HUES64 (cell line): ENCODE data around the gene ZNF491.
"Not testable (repeated sequence)": the region's sequence is repeated elsewhere in the genome, so short reads cannot be mapped to it uniquely, and the experiment has no call there.

ENCODE experiments used
- H3K27ac ChIP-seq: 2 replicates; pipeline ENCODE4 v1.7.0; 2013; ENCODE audit warnings: low read depth, low read length, inconsistent platforms
- H3K27me3 ChIP-seq: 2 replicates; pipeline ENCODE4 v1.6.1; 2013; ENCODE audit warnings: mild to moderate bottlenecking, low read length; ENCODE audit not compliant: insufficient read depth
- H3K36me3 ChIP-seq: 2 replicates; pipeline ENCODE4 v1.6.1; 2013; ENCODE audit warnings: mild to moderate bottlenecking, low read length; ENCODE audit not compliant: insufficient read depth
- H3K4me1 ChIP-seq: 2 replicates; pipeline ENCODE4 v1.6.1; 2013; ENCODE audit warnings: mild to moderate bottlenecking, low read length, moderate library complexity; ENCODE audit not compliant: insufficient read depth
- H3K4me3 ChIP-seq: 2 replicates; pipeline ENCODE4 v1.5.1; 2013; ENCODE audit warnings: mild to moderate bottlenecking, low read length, moderate library complexity
- H3K9ac ChIP-seq: 2 replicates; pipeline ENCODE4 v1.6.1; 2013; ENCODE audit warnings: mild to moderate bottlenecking, low read depth, low read length
- H3K9me3 ChIP-seq: 2 replicates; pipeline ENCODE4 v1.6.1; 2013; ENCODE audit warnings: low read depth, low read length; ENCODE audit not compliant: insufficient read depth
- WGBS: fragments of 150-250, 120-280 bp; methylation state at CpG from one replicate; pipeline ENCODE4 v1.1.7; 2013; ENCODE audit warnings: missing lambda C conversion rate; 5-methylcytosine and 5-hydroxymethylcytosine counted together

The ZNF491 gene

DNA sequence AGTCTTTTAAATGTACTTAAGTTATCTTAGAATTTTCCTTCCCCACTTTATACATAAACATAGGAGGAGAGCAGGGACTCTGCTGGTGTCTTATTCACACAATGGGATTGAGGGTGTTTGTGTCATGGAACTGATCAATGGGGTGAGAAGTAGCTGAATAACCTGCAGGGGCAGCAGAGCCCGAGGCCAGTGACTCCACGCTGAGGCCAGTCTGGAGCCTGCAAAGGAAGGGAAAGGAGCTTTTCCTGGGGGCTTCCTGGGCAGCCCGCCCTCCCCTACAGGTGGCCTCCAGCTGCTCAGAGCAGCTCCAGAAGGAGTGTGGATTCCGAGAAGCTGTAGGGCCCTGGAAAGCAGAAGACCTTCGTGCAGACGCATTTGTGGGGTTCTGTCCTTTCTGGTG, 49.3 kb downstream of the ZNF491 start:
- H3K4me3 ChIP-seq, H3K36me3 ChIP-seq, H3K4me1 ChIP-seq, H3K27ac ChIP-seq, H3K27me3 ChIP-seq, H3K9ac ChIP-seq: not testable (repeated sequence)
- WGBS = 51% methylated on average over 6 of the region's 6 CpGs
- peaks cover 11% of the 10 kb centered on the region; the same call in 1 of the 2 replicates for H3K9me3 ChIP-seq

DNA sequence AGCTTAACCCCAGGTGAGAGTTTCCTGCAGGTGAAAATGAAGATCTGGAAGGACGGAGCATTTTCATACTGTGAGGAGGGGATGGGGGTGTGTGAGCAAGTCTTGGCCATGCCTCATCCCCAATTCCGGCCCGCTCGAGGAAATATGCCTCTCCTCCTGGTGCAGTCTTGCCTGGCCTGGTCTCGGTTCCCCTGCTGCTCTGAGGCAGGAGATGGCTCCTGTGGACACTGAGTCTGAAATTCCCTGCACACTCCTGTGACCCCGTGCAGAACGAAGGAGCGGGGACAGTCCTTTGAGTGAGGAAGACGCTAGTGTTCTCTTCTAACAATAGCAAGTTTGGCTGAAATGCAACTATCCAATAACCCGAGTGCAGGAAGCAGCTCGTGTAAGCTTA, 49.9 kb downstream of the ZNF491 start:
- no peaks in the 10 kb centered on the region for H3K4me1 ChIP-seq
- WGBS = 91% methylated on average over 11 of the region's 11 CpGs
- H3K9me3 ChIP-seq = peaks cover 11% of the 10 kb centered on the region; the same call in 1 of the 2 replicates
- peak overlapping the region; percentile 54; the same call in 1 of the 2 replicates for H3K4me3 ChIP-seq
- peaks cover 6% of the 10 kb centered on the region; the same call in 1 of the 2 replicates for H3K27me3 ChIP-seq
- no peak overlapping the region for H3K9ac ChIP-seq
- no peak overlapping the region for H3K27ac ChIP-seq
- no peaks in the 10 kb centered on the region for H3K36me3 ChIP-seq

DNA sequence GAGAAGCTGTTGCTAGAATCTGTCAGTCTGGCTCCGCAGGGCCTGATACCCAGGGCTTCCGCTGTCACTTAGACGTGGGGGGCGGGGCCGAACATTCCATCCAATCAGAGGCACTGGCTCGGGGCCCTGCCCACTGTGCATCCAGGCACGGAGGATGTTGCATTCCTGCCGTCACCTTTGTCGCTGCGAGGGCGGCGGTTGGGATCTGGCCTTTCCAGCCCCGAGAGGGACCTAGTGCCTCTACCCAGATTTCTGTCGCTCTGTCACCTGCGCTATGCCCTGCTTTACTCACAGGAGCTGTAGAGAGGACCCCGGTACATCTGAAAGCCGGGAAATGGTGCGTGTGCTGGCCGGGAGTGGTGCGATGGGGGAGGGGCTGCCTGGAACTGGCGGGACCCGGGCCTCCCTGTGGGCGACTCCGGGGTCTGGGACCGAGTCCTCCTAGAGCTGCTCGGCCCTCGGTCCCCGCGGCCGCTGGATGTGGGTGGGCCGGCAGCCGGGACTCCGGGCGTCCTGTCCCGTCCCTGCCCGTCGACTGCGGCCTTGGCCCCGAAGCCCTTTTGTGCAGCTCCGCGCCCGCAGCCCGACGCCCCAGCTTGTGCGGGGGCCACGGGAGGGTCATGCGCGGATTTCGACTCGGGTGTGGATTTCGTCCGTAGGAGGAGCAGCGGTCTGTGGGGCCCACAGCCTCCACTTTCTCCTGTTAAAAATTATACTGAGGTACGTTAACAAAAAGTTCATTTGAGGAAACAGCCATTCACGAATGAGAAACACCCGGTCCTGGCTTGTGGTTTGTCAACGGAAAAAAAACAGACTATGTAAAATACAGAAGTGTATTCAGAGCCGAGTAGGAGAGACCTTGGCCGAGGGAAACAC, 50.5 kb downstream of the ZNF491 start, which contains the start of gene ZNF439:
ZNF439 (plus strand) TSS at position 133 of the 876 bp plus-strand sequence; CDS start at position 275, 142 bp downstream.
- Histone ChIP-seq H3K4me1 (no peaks in the 10 kb centered on the region), H3K36me3 (no peaks in the 10 kb centered on the region), H3K27ac (no peak within 1 kb of the TSS), H3K27me3 (peaks cover 6% of the 10 kb centered on the region; the same call in 1 of the 2 replicates), H3K9ac (no peak within 1 kb of the TSS; the same call in 1 of the 2 replicates), H3K4me3 (peak within 1 kb of the TSS; percentile 54), H3K9me3 (peaks cover 17% of the 10 kb centered on the region)
- WGBS = 91% methylated on average over 59 of the region's 59 CpGs

DNA sequence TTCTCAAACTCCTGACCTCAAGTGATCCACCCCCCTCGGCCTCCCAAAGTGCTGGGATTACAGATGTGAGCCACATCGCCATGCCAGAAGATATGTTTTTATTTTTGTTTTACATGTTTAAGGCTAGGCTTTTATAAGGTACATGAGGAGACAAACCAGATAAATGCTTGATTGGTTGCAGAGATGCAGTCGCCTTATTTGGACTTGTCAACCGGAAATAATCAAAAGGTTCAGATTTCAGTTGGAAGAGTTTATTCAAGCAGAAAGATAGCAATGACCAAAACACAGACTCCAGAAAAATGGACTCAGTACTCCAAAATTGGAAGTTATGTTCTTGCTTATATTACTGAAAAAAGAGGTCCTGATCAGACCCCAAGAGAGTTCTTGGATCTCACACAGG, 52.0 kb downstream of the ZNF491 start:
- H3K36me3 ChIP-seq, H3K4me1 ChIP-seq, H3K27ac ChIP-seq, H3K27me3 ChIP-seq, H3K4me3 ChIP-seq, H3K9ac ChIP-seq: not testable (repeated sequence)
- 93% methylated on average over 4 of the region's 4 CpGs for WGBS
- peaks cover 25% of the 10 kb centered on the region for H3K9me3 ChIP-seq

DNA sequence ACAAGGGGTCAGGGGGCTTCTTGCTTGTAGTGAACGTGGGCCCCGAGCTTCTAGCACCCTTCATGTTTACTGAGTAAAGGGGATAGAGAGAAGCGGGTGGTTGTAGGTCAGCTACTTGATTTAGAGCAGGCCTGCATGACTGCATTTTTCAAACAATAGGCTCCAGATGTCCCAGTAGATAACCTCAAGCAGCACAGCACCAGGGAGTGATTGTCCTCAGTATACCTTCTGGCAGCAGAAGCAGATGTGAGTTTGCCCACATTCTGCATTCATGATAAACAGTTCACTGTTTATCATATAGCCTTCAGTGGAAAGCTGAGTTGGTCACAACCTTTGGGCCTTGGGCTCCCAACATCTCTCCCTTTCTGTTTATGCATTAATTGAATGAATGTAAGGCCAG, 55.0 kb downstream of the ZNF491 start:
- H3K4me3 ChIP-seq = no peak overlapping the region
- H3K9me3 ChIP-seq = peaks cover 31% of the 10 kb centered on the region
- H3K27ac ChIP-seq = no peak overlapping the region
- WGBS = 74% methylated on average over 3 of the region's 3 CpGs
- no peaks in the 10 kb centered on the region for H3K36me3 ChIP-seq
- H3K4me1 ChIP-seq = no peaks in the 10 kb centered on the region
- no peak overlapping the region for H3K9ac ChIP-seq
- H3K27me3 ChIP-seq = peaks cover 6% of the 10 kb centered on the region; the same call in 1 of the 2 replicates

DNA sequence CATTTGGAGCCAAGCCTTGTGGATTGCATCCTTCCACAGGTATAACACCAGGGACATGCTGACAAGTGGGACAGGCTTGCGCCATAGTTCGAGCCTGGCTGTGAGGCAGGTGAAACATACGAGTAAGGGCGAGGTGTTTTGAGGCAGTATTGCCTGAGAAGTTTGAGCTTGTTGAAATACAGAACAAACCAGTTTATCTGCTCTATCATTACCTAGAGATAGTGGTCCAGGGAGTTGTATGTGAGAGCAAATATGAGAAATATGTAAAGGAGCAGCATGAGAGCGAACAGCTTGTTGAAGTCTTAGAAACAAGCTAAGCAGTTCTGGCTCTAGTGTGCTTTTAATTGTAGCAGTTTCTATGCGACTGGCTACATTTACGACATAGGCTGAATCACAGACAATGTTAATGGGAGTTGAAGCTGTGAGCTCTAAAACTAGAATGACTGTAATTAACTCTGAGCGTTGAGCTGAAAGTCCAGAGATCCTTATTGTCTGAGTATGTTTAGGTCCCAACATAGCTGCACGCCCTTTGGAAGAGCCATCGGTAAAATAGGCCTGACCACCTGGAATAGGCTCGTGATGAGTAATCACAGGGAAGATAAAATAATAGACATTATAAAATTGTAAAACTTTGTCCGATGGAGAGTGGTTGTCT, 58.4 kb downstream of the ZNF491 start:
- no peak overlapping the region for H3K27ac ChIP-seq
- H3K9me3 ChIP-seq = peaks cover 35% of the 10 kb centered on the region
- no peaks in the 10 kb centered on the region for H3K4me1 ChIP-seq
- no peaks in the 10 kb centered on the region for H3K27me3 ChIP-seq
- WGBS = 89% methylated on average over 12 of the region's 12 CpGs
- H3K4me3 ChIP-seq = no peak overlapping the region
- no peak overlapping the region for H3K9ac ChIP-seq
- no peaks in the 10 kb centered on the region for H3K36me3 ChIP-seq
